22Rv1 (cell line): ENCODE data around the gene GALNS.
A peak's percentile ranks its signal among the peaks of the same experiment; 100 is the strongest.

Source experiments
- CTCF ChIP-seq: fragments of 450-650 bp; IDR thresholded peaks from 2 replicates; pipeline ENCODE4 v1.5.1; 2017; ENCODE audit warnings: mild to moderate bottlenecking
- ZFX ChIP-seq: fragments of 450-650 bp; IDR thresholded peaks from 2 replicates; pipeline ENCODE4 v1.6.1; 2017; ENCODE audit warnings: antibody characterized with exemption, borderline replicate concordance

GRCh38 chr16:88839026-88839529 is 17.7 kb downstream of the GALNS start:
- TF ChIP-seq CTCF = peak; percentile 75
- TF ChIP-seq ZFX = no peak
